SIG-M5 (cell line): Measurements from ENCODE around the gene KCNIP4.

Experiments
- DNase-seq: peaks from one replicate; lab custom pipeline; 2025; lab: John Stamatoyannopoulos, UW

KCNIP4 gene

DNA sequence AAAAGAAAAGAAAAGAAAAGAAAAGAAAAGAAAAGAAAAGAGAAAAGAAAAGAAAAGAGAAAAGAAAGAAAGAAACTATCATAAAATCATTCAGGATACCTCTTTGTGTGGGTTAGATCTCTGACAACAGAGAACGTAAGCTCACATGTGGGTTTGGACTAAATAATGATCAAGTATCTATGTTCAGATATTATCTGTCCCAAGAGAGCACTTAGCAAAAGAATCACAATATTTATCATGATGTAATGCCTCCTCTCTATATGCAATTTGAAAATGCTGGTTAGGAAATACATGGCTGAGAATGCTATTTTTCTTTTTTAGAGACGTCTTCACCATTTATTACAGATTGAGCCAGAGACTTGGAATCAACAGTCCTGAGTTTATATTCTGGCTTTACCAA, 191.3 kb downstream of the KCNIP4 start:
- DNase-seq: no peak

DNA sequence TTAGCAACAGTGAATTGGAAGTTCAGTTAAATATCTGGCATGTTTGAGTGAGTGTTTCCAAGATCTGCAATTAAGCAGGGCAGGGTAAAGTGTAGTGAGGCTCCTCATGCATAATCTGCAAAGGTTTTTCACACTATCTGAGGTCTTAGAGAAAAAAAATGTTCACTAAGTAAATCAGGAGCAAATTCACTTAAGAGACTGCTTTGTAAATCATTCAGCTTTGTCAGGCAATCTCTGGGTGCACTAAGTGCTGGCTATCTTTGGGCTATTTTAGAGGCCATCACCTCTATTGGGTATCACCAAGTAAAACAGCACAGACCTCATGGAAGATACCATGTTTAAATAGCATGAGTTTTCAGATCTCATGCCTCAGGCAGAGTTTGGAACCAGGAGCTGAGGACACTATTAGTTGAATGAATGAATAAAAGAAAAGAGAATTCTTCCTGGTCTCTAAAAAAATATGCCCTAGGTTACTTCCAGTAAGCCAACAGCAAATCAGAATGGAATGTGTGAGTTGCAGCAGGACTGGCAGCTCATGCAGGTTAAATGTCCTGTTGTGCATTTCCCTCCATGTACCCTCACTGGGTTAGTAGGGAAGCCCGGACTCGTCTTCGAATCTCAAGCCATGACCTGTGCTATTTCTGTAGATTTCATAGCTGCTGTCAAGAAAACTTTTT, 195.3 kb downstream of the KCNIP4 start:
- no peak for DNase-seq

DNA sequence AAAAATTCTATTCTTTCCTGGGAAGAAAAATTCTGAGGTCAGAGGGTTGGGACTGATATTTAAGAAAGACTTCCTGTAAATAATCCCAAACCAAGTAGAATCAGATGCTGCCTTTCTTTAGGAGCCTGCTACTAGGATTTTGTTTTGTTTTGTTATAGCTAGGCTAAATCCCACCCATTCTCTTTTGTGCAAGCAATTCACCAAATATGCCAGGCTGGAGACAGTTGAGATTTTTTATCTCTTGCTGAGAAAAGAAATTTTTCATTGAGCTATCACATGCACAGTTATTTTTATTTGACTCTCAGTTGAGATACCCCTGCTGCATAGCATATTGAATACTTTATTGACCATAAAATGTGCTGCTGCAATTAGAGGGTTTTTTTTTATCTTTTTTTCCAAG, 196.0 kb downstream of the KCNIP4 start:
- DNase-seq: no peak

DNA sequence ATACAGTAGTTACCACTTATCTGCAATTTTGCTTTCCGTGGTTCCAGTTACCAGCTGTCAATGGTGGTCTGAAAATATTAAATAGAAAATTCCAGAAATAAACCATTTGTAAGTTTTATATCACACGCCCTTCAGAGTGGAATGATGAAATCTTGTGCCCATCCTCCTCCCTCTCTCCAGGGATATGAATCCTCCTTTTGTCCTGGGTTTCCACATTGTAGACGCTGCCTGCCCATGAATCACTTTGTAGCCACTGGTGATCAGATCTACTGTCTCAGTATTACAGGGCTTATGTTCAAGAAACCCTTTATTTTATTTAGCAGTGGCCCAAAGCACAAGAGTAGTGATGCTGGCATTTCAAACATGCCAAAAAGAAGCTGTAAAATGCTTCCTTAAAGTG, 198.6 kb downstream of the KCNIP4 start:
- no peak for DNase-seq

DNA sequence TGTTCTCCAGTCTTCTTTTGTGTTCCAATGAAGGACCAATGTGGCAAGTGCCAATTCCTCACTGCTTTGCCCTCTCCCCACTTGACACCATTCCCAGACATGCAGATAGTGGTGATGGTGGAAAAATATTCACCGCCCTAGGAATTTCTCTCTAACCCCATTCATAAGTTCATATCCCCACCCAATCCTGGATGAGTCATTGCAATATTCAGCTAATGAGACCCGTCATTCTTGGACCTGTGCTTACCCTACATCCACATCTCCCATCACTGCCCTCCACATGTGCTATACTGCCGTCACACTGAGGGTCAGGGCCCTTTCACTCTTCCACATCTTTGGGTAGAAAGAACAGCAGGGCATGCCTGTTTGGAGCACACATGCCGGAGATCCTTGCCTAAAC, 199.2 kb downstream of the KCNIP4 start:
- no peak for DNase-seq

DNA sequence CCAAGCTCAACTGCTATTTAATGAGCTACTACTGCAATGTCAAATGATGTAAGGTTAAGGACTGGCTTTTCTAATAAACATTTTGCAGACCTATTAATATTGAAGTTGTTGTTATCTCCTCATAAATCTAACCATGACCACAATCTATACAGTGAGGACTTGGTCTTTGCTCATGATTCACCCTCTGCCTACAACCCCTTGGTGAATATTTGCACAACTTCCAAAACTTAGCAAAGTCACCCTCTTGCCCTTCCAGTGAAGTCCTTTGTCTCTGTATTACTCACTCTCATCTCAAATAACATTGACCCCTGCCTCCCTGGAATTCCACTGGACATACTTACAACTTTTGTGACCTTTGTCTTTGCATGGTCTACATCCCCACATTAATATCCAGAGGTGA, 204.5 kb downstream of the KCNIP4 start:
- DNase-seq: no peak

DNA sequence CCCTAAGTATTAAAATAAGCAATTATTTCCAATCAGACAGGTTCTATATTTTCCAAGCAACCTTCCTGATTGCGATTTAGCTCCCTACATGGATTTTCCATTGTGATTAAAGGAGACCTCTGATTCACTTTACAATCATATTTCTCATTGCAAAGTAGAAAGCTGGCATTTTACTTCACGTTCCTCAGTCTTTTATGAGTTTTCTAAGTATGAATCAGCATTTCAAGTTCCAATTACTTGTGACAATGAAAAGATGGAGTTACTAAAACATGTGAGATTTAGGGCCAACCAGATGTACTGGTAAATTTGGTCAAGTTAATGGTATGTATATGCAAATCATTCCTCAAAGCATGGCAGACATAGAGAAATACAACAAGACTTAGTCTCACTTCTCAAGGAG, 206.2 kb downstream of the KCNIP4 start:
- DNase-seq: no peak

DNA sequence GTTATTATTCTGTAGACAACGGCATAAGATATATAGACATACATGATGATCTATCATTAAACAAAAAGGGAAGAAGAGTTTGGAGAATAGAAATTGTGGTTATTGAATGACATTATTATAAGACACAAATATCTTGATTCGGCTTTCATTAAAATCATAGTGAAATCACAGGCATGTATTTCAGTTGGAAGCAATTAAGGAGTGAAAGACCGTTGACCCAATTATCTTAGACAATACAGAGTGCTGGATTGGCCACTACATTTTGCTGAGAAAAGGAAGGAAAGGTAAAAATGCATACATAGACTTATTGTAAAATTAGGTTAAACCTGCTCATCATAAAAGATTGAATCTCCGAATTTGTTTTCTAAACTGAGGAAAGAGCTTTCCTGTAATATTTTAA, 209.8 kb downstream of the KCNIP4 start:
- no peak for DNase-seq

DNA sequence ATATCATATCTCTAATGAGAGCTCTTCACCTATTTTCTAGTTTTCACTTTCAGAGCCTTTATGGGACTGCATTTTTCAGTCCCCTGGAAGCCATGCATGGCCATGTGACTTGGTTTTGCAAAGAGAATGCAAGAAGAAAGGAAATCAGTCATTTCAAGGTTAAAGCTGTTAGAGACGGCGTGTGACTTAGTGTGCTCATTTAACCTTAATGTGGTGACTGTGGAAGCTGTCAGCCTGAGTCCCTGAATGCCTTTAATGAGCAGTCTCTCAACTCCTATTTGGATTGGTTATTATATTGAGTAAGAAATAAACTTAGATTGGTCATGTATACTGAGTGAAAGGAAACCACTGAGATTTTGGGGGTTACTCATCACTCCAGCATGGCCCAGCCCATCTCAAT, 212.7 kb downstream of the KCNIP4 start:
- DNase-seq: no peak

DNA sequence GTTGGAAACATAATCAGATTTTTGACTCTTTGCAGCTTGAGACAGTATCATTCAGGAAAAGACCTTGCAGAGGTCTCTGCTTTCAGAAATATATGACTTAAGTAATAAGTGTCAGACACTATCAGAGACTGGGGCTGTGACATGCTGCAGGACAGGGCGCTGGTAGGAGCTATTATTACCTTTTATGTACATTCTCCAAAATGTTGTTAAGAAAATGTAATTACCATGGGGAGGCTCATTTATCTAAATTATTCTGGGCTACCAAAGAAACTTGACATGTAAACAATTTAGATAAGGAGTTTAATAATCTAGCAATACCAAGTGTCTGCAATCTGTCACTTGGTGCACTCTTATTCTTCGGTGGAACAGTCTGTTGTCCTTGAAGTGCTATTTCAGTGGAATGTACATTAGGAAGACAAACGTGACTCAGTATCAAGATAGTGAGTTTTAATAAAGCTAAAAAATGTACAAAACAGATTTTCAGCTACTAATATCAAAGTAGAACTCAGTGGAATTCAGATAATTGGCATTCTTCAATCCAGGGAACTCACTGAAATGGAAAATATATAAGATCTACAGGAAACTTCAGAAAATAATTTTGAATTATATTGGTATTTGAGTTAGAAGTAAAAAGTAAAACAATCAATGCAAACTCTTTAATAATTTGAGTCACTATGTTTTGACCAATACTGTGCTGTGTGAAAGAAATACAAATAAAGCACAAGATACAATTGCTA, 214.5 kb downstream of the KCNIP4 start:
- DNase-seq: no peak

DNA sequence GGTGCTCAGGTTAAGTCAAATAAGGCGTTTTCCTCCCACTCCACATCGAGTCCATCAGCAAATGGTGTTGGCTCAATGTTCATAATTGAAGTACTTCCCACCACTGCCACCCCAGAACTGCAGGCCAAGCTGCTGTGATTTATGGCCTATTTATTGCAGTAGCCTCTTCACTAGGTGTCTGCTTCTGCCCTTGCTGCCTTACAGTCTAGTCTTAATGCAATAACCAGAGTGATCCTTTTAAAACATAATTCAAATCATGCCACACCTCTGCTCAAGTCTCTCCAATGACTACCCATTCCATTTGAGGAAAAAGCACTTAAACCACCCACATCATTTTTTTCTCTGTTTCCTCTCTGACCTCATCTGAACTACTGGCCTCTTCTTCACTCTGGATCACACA, 220.3 kb downstream of the KCNIP4 start:
- no peak for DNase-seq

DNA sequence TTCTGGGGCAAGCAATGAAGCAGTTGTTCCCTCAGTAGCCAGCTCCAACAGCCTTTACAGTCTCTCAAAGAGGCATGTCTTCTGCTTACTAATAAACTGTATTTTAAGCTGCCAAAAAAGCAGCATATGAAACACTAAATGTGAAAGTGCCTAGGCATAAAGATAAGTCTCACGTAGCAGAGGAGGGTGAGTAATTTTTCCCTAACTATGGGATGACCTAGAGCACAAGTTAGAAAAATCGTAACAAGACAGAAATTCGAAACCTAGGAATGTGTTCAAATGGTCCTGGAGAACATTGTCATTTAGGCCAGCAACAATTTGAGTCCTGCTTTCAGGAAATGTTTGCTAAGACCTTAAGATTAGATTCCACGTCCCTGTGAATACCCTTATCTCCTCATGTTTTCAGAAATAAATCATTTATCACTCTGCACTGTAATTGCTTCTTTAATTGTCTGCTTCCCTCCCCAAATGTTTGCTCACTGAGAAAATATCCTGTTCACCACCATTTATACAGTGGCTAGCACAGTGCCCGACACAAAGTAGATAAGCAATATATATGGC, 222.2 kb downstream of the KCNIP4 start:
- no peak for DNase-seq

DNA sequence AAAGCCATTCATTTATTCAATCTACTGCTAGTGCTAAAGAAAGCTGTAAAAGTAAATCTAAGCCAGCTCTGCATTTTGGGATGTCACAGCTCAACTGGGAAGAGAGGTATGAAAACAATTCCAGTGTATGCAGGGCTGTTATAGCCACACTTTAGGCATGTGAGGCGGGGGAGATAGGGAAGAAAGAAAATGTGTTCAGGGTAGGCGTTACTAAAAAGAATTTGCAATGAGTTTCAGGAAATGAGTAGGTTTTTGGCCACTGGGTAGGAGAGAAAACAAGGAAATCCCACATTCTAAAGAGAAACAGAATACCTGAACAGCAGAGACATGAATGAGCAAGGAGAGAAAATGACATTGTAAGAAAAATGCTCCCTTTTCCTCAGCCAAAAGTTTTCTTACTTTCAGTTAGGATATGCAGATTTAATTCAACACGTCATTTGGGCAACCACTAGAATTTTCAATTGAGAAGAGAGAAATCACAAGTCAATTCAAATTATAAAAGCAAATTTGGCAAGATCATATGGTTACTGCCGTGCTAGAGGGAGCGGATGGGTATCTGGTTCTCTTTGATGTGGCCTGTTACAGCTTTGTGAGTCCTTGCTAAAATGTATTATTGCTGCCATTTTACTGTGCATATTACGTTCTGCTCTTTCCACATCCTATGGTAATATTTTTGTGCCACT, 226.3 kb downstream of the KCNIP4 start:
- no peak for DNase-seq

DNA sequence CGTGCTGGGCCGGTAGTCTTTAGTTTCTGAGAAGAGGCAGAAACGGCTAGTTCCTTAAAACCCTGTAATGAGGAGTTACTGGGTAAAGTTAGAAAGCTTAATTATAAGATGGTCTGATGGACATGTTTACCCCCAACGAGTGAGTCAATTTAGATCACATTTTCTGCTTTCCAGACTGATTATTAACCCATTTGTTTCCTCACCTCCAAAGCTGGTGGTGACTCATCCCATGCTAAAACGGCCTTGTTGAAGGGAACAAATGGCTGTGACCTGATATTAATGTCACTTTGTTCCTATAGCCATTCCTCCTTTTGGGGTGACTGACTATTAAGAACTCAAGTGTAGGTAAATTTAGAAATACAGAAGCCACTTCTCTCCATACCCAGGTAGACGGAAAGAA, 232.0 kb downstream of the KCNIP4 start:
- DNase-seq: no peak

DNA sequence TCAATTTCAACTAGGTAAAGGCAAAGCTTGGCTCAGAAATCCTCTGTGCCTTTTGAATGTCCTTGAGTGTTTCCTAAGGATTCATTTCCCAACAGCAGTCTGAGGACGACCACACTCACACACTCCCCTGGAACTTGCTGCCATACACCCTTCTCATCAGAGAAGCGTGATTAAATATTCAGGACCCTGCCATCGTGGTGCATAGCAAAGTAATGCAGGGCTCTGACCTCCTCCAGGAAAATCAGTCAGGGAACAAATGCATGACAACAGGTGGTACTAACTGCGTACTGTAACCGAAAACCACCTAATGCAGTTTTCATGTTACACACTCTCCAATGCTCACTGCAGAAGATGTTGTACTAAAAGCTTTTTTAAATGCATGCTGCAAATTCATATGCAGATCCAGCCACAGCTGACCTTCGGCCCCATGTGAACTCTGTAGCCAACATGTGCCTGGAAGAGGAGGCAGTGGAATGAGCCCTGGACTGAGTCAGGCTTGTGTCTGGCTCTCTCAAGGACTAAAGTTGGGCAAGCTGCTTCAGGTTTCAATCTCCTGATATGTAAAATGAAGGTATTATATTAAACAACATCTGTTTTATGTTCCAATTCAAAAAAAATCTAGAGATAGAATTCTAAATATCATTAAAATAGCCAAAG, 238.3 kb downstream of the KCNIP4 start:
- DNase-seq: no peak

DNA sequence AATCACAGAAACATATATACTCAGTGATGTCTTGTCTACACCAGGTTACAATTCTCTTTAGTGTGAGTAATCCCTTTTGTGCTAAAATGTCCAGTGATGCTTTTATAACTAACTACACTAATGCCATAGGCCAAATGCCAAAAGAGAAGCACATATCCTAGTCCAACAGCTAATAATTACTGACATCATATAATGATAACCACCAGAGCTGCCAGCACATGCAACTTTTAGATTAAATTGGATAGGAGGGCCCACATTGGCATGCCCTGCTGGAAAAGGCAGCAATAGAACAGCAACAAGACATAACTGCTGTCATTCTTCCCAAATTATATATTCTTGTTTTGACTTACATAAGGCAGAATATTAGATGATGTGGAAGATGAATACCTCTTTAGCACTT, 238.8 kb downstream of the KCNIP4 start:
- no peak for DNase-seq

DNA sequence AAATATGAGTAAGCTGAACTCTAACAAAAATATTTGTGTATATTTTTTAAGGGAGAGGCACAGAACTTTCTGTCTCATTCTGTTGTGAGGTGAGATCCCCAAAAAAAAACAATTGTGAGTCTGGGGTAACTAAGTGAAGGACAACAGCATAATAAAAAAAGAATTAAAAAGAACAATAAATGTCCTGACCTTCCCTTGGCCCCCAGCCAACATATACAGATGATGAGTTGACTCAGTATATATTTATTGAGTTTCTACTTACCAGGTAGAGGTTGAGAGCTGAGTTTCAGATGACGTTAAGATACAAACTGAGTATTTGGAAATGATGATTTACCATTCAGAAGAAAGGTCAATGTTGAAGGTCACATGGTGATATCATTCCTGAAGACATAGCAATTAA, 239.5 kb downstream of the KCNIP4 start:
- DNase-seq: no peak

DNA sequence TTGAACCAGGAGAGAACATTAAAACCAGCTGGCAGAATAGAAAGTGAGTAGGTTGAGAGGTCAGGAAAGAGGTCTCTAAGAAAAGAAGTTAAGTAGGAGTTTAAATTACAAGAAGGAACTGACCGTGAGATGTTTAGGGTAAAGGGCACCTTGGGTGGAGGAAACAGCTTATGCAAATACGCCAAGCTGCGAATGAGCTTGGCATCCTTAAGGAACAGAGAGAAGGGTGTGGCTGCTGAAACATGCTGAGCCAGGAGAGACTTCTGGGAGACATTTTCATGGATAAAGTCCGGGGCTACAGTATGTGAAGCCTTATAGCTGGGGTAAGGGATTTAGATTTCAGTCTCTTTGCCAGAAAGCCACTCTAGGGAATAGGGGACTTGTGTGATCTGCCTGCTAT, 249.1 kb downstream of the KCNIP4 start:
- no peak for DNase-seq

DNA sequence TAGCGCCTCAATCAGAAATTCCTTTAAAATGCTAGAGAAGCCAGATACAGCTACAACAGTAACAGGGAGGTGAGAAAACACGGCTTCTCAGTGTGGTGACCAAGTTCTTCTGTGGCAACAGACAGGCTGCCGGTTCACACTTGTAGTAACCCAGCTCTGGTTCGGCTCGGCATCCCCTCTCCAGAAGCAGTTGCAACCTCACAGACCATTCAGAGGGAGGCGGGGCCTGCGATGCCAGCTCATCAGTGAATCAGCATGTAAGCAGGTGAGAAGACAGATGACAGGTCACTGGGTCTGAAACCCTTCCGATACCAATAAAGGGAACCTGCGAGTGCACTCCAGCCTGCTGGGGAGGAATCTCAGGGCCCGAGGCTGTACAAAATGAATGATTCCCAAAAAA, 251.0 kb downstream of the KCNIP4 start:
- no peak for DNase-seq

DNA sequence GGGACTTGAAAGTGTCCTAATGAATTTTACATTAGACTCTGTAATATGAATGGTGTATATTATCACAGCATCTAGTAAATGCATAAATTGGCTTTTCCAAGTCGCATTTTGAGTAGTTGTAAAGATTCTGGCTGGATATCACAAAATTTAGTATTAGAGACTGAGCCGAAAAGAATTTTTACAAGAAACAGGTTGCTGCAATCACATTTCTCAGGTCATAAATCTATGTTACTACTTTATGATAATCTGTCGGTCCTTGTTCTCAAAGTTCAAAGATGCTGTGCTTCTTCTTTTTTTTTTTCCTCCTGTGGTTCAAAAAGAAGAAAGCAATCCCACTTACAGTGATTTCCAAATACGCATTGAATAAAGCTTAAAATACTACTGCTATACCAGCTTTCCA, 253.4 kb downstream of the KCNIP4 start:
- no peak for DNase-seq

DNA sequence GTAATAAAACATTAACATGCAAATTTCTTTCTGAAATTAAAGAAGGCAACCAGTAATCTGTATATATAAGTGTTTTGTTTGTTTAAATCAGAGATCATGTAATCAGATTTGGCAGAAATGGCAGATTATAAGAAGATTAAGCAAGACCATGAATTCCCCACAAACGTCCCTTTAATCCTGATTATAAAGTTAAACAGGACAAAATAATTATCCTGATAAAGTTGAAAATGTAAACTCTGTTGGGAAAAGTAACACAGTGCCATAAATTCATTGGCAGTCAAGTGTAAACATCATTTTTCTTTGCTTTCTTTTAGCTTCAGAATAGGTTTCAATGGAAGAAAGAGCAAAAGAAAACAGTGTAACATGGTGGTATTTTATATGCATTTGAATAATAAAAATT, 256.3 kb downstream of the KCNIP4 start:
- DNase-seq: no peak

DNA sequence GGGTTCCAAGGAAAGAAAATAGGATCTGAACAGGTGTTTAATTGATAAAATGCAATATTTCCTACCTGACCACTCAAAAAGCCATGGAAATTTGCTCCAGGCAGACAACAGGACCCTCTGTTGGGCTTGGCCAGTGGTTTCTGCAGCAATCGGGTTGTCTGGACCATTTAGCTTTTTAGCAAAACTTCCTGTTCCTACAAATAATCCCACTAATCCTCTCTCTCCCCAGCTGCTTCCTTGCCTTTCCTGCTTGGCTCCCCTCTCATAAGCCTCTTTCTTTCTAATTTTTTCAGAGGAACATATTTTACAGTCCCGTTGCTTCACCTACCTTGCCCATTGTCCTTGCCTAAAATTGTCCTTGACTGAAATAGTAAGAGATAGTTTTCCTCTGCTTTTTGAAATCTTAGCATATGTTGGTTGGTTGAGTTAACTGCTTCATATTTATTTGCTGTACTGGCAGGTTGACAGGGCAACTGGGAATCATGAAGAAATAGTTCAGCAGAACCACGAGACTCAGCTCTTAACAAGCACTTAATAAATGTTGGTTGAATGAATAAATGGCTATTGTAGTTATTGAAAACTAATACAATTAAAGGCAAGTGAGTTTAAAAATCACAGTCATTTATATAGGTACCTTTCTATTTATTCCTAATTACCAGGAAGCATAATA, 259.8 kb downstream of the KCNIP4 start:
- no peak for DNase-seq
